Calu3 (cell line): ENCODE data around the gene DAGLA. TPM values are rescaled to one million over a fixed set of nuclear protein-coding genes. Genes with fewer than 3 reads are reported as not detected.

Experiments
- BruUV-seq: library from RNA; stranded (reverse); fragments of 400-500 nt; replicated peaks from 2 replicates; lab custom pipeline; 2021; lab: Mats Ljungman, UMichigan
- CTCF ChIA-PET: fragments of 300-600 bp; sonication (Branson Sonifier 250); formaldehyde crosslinking; loops from one replicate; lab custom pipeline; 2022; ENCODE audit warnings: antibody characterized with exemption; lab: Charles Lee
- DNase-seq: peaks from one replicate; pipeline ENCODE4 v3.0.0; 2022
- H3K27ac Mint-ChIP-seq: one replicate; pipeline ENCODE4 v1.8.0; 2022; ENCODE audit warnings: mixed read lengths; ENCODE audit not compliant: unreplicated experiment
- H3K27me3 Mint-ChIP-seq: one replicate; pipeline ENCODE4 v1.8.0; 2022; ENCODE audit warnings: mixed read lengths; ENCODE audit not compliant: unreplicated experiment
- H3K36me3 Mint-ChIP-seq: one replicate; pipeline ENCODE4 v1.8.0; 2022; ENCODE audit warnings: mild to moderate bottlenecking, moderate library complexity, mixed read lengths; ENCODE audit not compliant: insufficient read depth, unreplicated experiment
- H3K4me1 Mint-ChIP-seq: one replicate; pipeline ENCODE4 v1.8.0; 2022; ENCODE audit warnings: mild to moderate bottlenecking, low read depth, mixed read lengths; ENCODE audit not compliant: unreplicated experiment
- H3K4me3 Mint-ChIP-seq: one replicate; pipeline ENCODE4 v1.8.0; 2022; ENCODE audit warnings: mild to moderate bottlenecking, low read depth, moderate library complexity, mixed read lengths; ENCODE audit not compliant: unreplicated experiment
- H3K9me3 Mint-ChIP-seq: one replicate; pipeline ENCODE4 v1.8.0; 2022; ENCODE audit warnings: low read depth, mixed read lengths; ENCODE audit not compliant: unreplicated experiment
- CTCF ChIP-seq: fragments of 200-600 bp; IDR thresholded peaks from one replicate; pipeline ENCODE4 v1.8.0; 2022; ENCODE audit warnings: antibody characterized with exemption; ENCODE audit not compliant: unreplicated experiment
- intact Hi-C: fragments of 100-400 bp; cut with micrococcal nuclease; formaldehyde crosslinking; loops from one replicate; pipeline ENCODE4 v1.10.0; 2022; ENCODE audit not compliant: unreplicated experiment
- total RNA-seq: library from RNA; stranded (reverse); gene quantifications from 2 replicates; pipeline ENCODE4 v1.2.3, GENCODE V29; 2022

The DAGLA gene
- total RNA-seq, 1 experiment from 2014 or later = 7.5 TPM

GRCh38 chr11:61756452-61757212 is 76.4 kb downstream of the DAGLA start:
- Mint-ChIP-seq H3K27me3 (no peaks in the 10 kb centered on the region), H3K4me3 (peak overlapping the region; percentile 99), H3K9me3 (no peaks in the 10 kb centered on the region), H3K36me3 (peaks cover 53% of the 10 kb centered on the region), H3K4me1 (peaks cover 79% of the 10 kb centered on the region), H3K27ac (peak overlapping the region; percentile 94)
- TF ChIP-seq CTCF = no peak
- CTCF ChIA-PET = interaction anchor here (1.5 to 2.2 kb wide), 4 partner anchors 10 to 36 kb away, joined by 5 to 15 read pairs (median 6); partner anchors contain the start of genes FEN1 and TMEM258
- DNase-seq = peak; percentile 89
- intact Hi-C loops = no loop called here
- BruUV-seq = no TSS peak

GRCh38 chr11:61757213-61757862 is 77.1 kb downstream of the DAGLA start:
- no peak for DNase-seq
- Mint-ChIP-seq H3K27ac (peak overlapping the region; percentile 94), H3K27me3 (no peaks in the 10 kb centered on the region), H3K9me3 (no peaks in the 10 kb centered on the region), H3K36me3 (peaks cover 48% of the 10 kb centered on the region), H3K4me1 (peaks cover 82% of the 10 kb centered on the region), H3K4me3 (peak overlapping the region; percentile 99)
- TF ChIP-seq CTCF = no peak
- CTCF ChIA-PET = interaction anchor here (1.5 to 2.2 kb wide), 4 partner anchors 10 to 35 kb away, joined by 5 to 15 read pairs (median 6); partner anchors contain the start of genes FEN1 and TMEM258
- intact Hi-C loops = no loop called here
- no TSS peak for BruUV-seq

GRCh38 chr11:61760946-61761345 is 80.8 kb downstream of the DAGLA start:
- intact Hi-C loops = no loop called here
- H3K4me1 Mint-ChIP-seq = peaks cover 53% of the 10 kb centered on the region
- peaks cover 23% of the 10 kb centered on the region for H3K36me3 Mint-ChIP-seq
- H3K9me3 Mint-ChIP-seq = no peaks in the 10 kb centered on the region
- no peak overlapping the region for H3K4me3 Mint-ChIP-seq
- no TSS peak for BruUV-seq
- TF ChIP-seq CTCF = no peak
- H3K27ac Mint-ChIP-seq = no peak overlapping the region
- H3K27me3 Mint-ChIP-seq = no peaks in the 10 kb centered on the region
- DNase-seq = no peak
- CTCF ChIA-PET = interaction anchor here (0.8 kb wide), 1 partner anchor 223 kb away, joined by 4 read pairs; no protein-coding TSS in a partner anchor

- no TSS peak for BruUV-seq
- peaks cover 22% of the 10 kb centered on the region for H3K36me3 Mint-ChIP-seq
- CTCF ChIA-PET = no interaction called here
- no peak for TF ChIP-seq CTCF
- intact Hi-C loops = no loop called here
- H3K9me3 Mint-ChIP-seq = no peaks in the 10 kb centered on the region
- H3K27me3 Mint-ChIP-seq = no peaks in the 10 kb centered on the region
- DNase-seq = no peak
- no peak overlapping the region for H3K4me3 Mint-ChIP-seq
- H3K27ac Mint-ChIP-seq = no peak overlapping the region
- peaks cover 46% of the 10 kb centered on the region for H3K4me1 Mint-ChIP-seq
Observed at GRCh38 chr11:61761440-61762222, 81.4 kb downstream of the DAGLA start.
